ENCODE measurements around the gene KCNMA1. TPM values are rescaled to one million over a fixed set of nuclear protein-coding genes. Genes with fewer than 3 reads are reported as not detected.

KCNMA1 gene
- total RNA-seq, 1 donor = 77.8 TPM

GRCh38 chr10:77604941-77605351 lies 32.7 kb downstream of the KCNMA1 start:
- H3K27me3 ChIP-seq (ENCODE audit: insufficient read depth, low read length) = no peaks in the 10 kb centered on the region
- H3K27ac ChIP-seq (ENCODE audit: low read depth, low read length) = no peak overlapping the region
- peaks cover 78% of the 10 kb centered on the region for H3K79me2 ChIP-seq (ENCODE audit: insufficient read depth, low read length)
- H2AFZ ChIP-seq (ENCODE audit: low read length) = no peak overlapping the region
- no peak for DNase-seq (ENCODE audit: insufficient read length, low spot score, missing footprints)
- H3K4me3 ChIP-seq (ENCODE audit: insufficient read depth, low read length) = no peak overlapping the region
- no peak overlapping the region for H3K4me2 ChIP-seq (ENCODE audit: insufficient read depth, low read length)
- H3K9me3 ChIP-seq (ENCODE audit: low read depth, low read length) = no peaks in the 10 kb centered on the region
- peaks cover 34% of the 10 kb centered on the region for H3K4me1 ChIP-seq (ENCODE audit: insufficient read depth, low read length)
- H4K20me1 ChIP-seq (ENCODE audit: insufficient read depth, low read length) = peaks cover 3% of the 10 kb centered on the region
- TF ChIP-seq CTCF (IDR thresholded peaks at IDR 0.05; ENCODE audit: extremely low read depth, low read depth, low read length) = no peak
- no peaks in the 10 kb centered on the region for H3K36me3 ChIP-seq (ENCODE audit: insufficient read depth, low read length)

- Histone ChIP-seq H3K27ac (ENCODE audit: low read depth, low read length) (no peak overlapping the region), H3K79me2 (ENCODE audit: insufficient read depth, low read length) (peaks cover 81% of the 10 kb centered on the region), H3K9me3 (ENCODE audit: low read depth, low read length) (no peaks in the 10 kb centered on the region), H2AFZ (ENCODE audit: low read length) (no peak overlapping the region), H3K27me3 (ENCODE audit: insufficient read depth, low read length) (no peaks in the 10 kb centered on the region), H3K4me1 (ENCODE audit: insufficient read depth, low read length) (peaks cover 32% of the 10 kb centered on the region), H4K20me1 (ENCODE audit: insufficient read depth, low read length) (peaks cover 3% of the 10 kb centered on the region), H3K36me3 (ENCODE audit: insufficient read depth, low read length) (no peaks in the 10 kb centered on the region), H3K4me2 (ENCODE audit: insufficient read depth, low read length) (no peak overlapping the region), H3K4me3 (ENCODE audit: insufficient read depth, low read length) (no peak overlapping the region)
- TF ChIP-seq CTCF (IDR thresholded peaks at IDR 0.05; ENCODE audit: extremely low read depth, low read depth, low read length) = no peak
- DNase-seq (ENCODE audit: insufficient read length, low spot score, missing footprints) = no peak
Observed at GRCh38 chr10:77604063-77604462, 33.5 kb downstream of the KCNMA1 start.

GRCh38 chr10:77603534-77603927 lies 34.1 kb downstream of the KCNMA1 start:
- Histone ChIP-seq H3K4me3 (ENCODE audit: insufficient read depth, low read length) (no peak overlapping the region), H3K27me3 (ENCODE audit: insufficient read depth, low read length) (no peaks in the 10 kb centered on the region), H3K4me1 (ENCODE audit: insufficient read depth, low read length) (peaks cover 32% of the 10 kb centered on the region), H3K79me2 (ENCODE audit: insufficient read depth, low read length) (peaks cover 83% of the 10 kb centered on the region), H4K20me1 (ENCODE audit: insufficient read depth, low read length) (peaks cover 3% of the 10 kb centered on the region), H3K9me3 (ENCODE audit: low read depth, low read length) (no peaks in the 10 kb centered on the region), H2AFZ (ENCODE audit: low read length) (no peak overlapping the region), H3K36me3 (ENCODE audit: insufficient read depth, low read length) (no peaks in the 10 kb centered on the region), H3K27ac (ENCODE audit: low read depth, low read length) (no peak overlapping the region), H3K4me2 (ENCODE audit: insufficient read depth, low read length) (no peak overlapping the region)
- DNase-seq (ENCODE audit: insufficient read length, low spot score, missing footprints) = peak; percentile 35
- TF ChIP-seq CTCF (IDR thresholded peaks at IDR 0.05; ENCODE audit: extremely low read depth, low read depth, low read length) = no peak

- no peaks in the 10 kb centered on the region for H3K27me3 ChIP-seq (ENCODE audit: insufficient read depth, low read length)
- DNase-seq (ENCODE audit: insufficient read length, low spot score, missing footprints) = no peak
- peaks cover 3% of the 10 kb centered on the region for H4K20me1 ChIP-seq (ENCODE audit: insufficient read depth, low read length)
- peak overlapping the region; percentile 35 for H3K4me3 ChIP-seq (ENCODE audit: insufficient read depth, low read length)
- H3K4me2 ChIP-seq (ENCODE audit: insufficient read depth, low read length) = peak overlapping the region; percentile 61
- H3K79me2 ChIP-seq (ENCODE audit: insufficient read depth, low read length) = peaks cover 84% of the 10 kb centered on the region
- no peaks in the 10 kb centered on the region for H3K9me3 ChIP-seq (ENCODE audit: low read depth, low read length)
- peaks cover 27% of the 10 kb centered on the region for H3K4me1 ChIP-seq (ENCODE audit: insufficient read depth, low read length)
- H3K36me3 ChIP-seq (ENCODE audit: insufficient read depth, low read length) = no peaks in the 10 kb centered on the region
- no peak for TF ChIP-seq CTCF (IDR thresholded peaks at IDR 0.05; ENCODE audit: extremely low read depth, low read depth, low read length)
- peak overlapping the region; percentile 52 for H2AFZ ChIP-seq (ENCODE audit: low read length)
- peak overlapping the region; percentile 8 for H3K27ac ChIP-seq (ENCODE audit: low read depth, low read length)
Observed at GRCh38 chr10:77602913-77603533, 34.6 kb downstream of the KCNMA1 start.

Data from osteoblast (primary cell).